ENCODE measurements around the gene IRF6. TPM values are rescaled to one million over a fixed set of nuclear protein-coding genes. Genes with fewer than 3 reads are reported as not detected.

IRF6 gene
- total RNA-seq, 1 donor from 2014 or later = 28.2 TPM

GRCh38 chr1:209778102-209778501, 27.8 kb downstream of the IRF6 start:
- H3K9me3 Mint-ChIP-seq = no peaks in the 10 kb centered on the region
- H3K4me3 Mint-ChIP-seq = no peak overlapping the region
- peaks cover 9% of the 10 kb centered on the region for H3K36me3 Mint-ChIP-seq
- peaks cover 11% of the 10 kb centered on the region for H3K4me1 Mint-ChIP-seq (ENCODE audit: unreplicated experiment)
- H3K27me3 Mint-ChIP-seq = peaks cover 5% of the 10 kb centered on the region
- TF ChIP-seq CTCF (conservative IDR thresholded peaks at IDR 0.05) = no peak
- no peak overlapping the region for H3K27ac Mint-ChIP-seq
- DNase-seq (ENCODE audit: extremely low spot score, unreplicated experiment) = no peak

- Mint-ChIP-seq H3K4me3 (no peak overlapping the region), H3K27me3 (peaks cover 9% of the 10 kb centered on the region), H3K36me3 (peaks cover 8% of the 10 kb centered on the region), H3K4me1 (ENCODE audit: unreplicated experiment) (peaks cover 11% of the 10 kb centered on the region), H3K27ac (no peak overlapping the region), H3K9me3 (no peaks in the 10 kb centered on the region)
- no peak for DNase-seq (ENCODE audit: extremely low spot score, unreplicated experiment)
- TF ChIP-seq CTCF (conservative IDR thresholded peaks at IDR 0.05) = no peak
These were observed 28.4 kb downstream of the IRF6 start for GRCh38 chr1:209777587-209777986.

DNA sequence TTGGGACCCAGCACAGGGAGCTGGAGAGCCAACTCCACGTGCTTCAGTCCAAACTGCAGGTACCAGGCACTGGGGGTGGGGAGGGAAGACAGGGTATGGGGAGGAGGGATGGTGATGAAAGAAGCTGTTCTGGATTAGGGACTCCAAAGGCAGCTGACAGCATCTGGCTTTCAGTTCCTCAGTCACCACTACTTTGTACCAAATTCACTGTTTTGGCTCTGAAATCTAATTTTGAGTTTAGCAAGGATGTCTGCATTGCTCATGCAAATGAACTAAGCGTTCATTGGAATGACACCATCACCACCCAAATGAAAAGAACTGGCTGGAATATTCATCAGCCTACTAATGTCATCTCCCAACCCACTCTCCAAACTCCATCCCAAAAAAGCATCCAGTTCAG, 30.3 kb downstream of the IRF6 start:
- Mint-ChIP-seq H3K4me3 (no peak overlapping the region), H3K4me1 (ENCODE audit: unreplicated experiment) (peaks cover 11% of the 10 kb centered on the region), H3K36me3 (peaks cover 3% of the 10 kb centered on the region), H3K27me3 (peaks cover 9% of the 10 kb centered on the region), H3K9me3 (no peaks in the 10 kb centered on the region), H3K27ac (no peak overlapping the region)
- no peak for DNase-seq (ENCODE audit: extremely low spot score, unreplicated experiment)
- no peak for TF ChIP-seq CTCF (conservative IDR thresholded peaks at IDR 0.05)

GRCh38 chr1:209774592-209774991, 31.4 kb downstream of the IRF6 start:
- peaks cover 9% of the 10 kb centered on the region for H3K27me3 Mint-ChIP-seq
- no peak for TF ChIP-seq CTCF (conservative IDR thresholded peaks at IDR 0.05)
- no peak overlapping the region for H3K4me3 Mint-ChIP-seq
- H3K27ac Mint-ChIP-seq = no peak overlapping the region
- H3K4me1 Mint-ChIP-seq (ENCODE audit: unreplicated experiment) = peaks cover 8% of the 10 kb centered on the region
- peaks cover 3% of the 10 kb centered on the region for H3K36me3 Mint-ChIP-seq
- DNase-seq (ENCODE audit: extremely low spot score, unreplicated experiment) = no peak
- H3K9me3 Mint-ChIP-seq = no peaks in the 10 kb centered on the region

DNA sequence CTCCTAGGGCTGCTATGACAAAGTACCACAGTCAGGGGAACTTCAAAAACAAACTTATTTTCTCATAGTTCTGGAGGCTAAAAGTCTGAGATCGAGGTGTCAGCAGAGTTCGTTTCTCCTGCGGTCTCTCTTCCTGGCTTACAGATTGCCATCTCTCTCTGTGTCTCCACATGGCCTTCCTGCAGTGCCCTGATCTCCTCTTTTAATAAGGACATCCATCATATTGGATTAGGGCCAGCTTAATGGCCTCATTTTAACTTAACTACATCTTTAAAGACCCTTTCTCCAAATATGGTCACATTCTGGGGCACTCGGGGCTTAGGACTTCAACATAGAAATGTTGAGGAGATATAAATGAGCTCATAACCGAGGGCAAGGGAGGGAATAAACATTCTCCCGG, 33.8 kb downstream of the IRF6 start:
- no peak for DNase-seq (ENCODE audit: extremely low spot score, unreplicated experiment)
- Mint-ChIP-seq H3K27me3 (peaks cover 9% of the 10 kb centered on the region), H3K4me3 (no peak overlapping the region), H3K4me1 (ENCODE audit: unreplicated experiment) (peaks cover 18% of the 10 kb centered on the region), H3K36me3 (no peaks in the 10 kb centered on the region), H3K27ac (no peak overlapping the region), H3K9me3 (no peaks in the 10 kb centered on the region)
- no peak for TF ChIP-seq CTCF (conservative IDR thresholded peaks at IDR 0.05)
